CD8-positive, alpha-beta memory T cell (primary cell): ENCODE results near the gene PGAP6. TPM values are rescaled to one million over a fixed set of nuclear protein-coding genes. Genes with fewer than 3 reads are reported as not detected.

Experiments used
- CTCF ChIA-PET: fragments of 350-600 bp; sonication (Branson Sonifier 250); formaldehyde crosslinking; loops from one replicate; lab custom pipeline; 2021; ENCODE audit warnings: antibody characterized with exemption; lab: Charles Lee
- POLR2A ChIA-PET: fragments of 350-600 bp; sonication (Branson Sonifier 250); formaldehyde crosslinking; loops from one replicate; lab custom pipeline; 2021; ENCODE audit warnings: antibody characterized with exemption; lab: Charles Lee
- DNase-seq, 5 donors: peaks; one replicate each; pipeline versions ENCODE4 v3.0.0 to v3.0.0-alpha.2; 2020 to 2022; ENCODE audit warnings: mixed read lengths in 1 of 5
- H3K27ac ChIP-seq: one replicate; pipeline ENCODE4 v1.7.0; 2013; ENCODE audit warnings: low read depth, mild to moderate bottlenecking, low read length, moderate library complexity
- H3K27me3 ChIP-seq: 2 replicates; pipeline ENCODE4 v1.7.0; 2013; ENCODE audit warnings: low read length, mild to moderate bottlenecking; ENCODE audit not compliant: insufficient read depth, poor library complexity, severe bottlenecking
- H3K36me3 ChIP-seq: 2 replicates; pipeline ENCODE4 v1.7.0; 2013; ENCODE audit warnings: mild to moderate bottlenecking, low read length, moderate library complexity; ENCODE audit not compliant: insufficient read depth
- H3K4me1 ChIP-seq: 2 replicates; pipeline ENCODE4 v1.7.0; 2013; ENCODE audit warnings: mild to moderate bottlenecking, low read length, moderate library complexity; ENCODE audit not compliant: insufficient read depth
- H3K4me3 ChIP-seq: 2 replicates; pipeline ENCODE4 v1.7.0; 2013; ENCODE audit warnings: mild to moderate bottlenecking, low read length
- H3K9me3 ChIP-seq: 2 replicates; pipeline ENCODE4 v1.7.0; 2013; ENCODE audit warnings: mild to moderate bottlenecking, low read length
- H3K27ac Mint-ChIP-seq, 8 donors: one replicate each; pipeline ENCODE4 v1.8.0; 2020 to 2021; ENCODE audit warnings: mixed read lengths in 8 of 8, mild to moderate bottlenecking in 6 of 8, inconsistent platforms in 3 of 8, moderate library complexity in 3 of 8
- H3K27me3 Mint-ChIP-seq, 2 donors: one replicate each; pipeline ENCODE4 v1.8.0; 2020 to 2021; ENCODE audit warnings: mixed read lengths in 2 of 2, mild to moderate bottlenecking in 1 of 2, moderate library complexity in 1 of 2
- H3K36me3 Mint-ChIP-seq, 3 donors: one replicate each; pipeline ENCODE4 v1.8.0; 2020 to 2021; ENCODE audit warnings: mixed read lengths in 3 of 3, inconsistent platforms in 1 of 3, mild to moderate bottlenecking in 1 of 3
- H3K4me1 Mint-ChIP-seq, 3 donors: one replicate each; pipeline ENCODE4 v1.8.0; 2020 to 2021; ENCODE audit warnings: mixed read lengths in 3 of 3, inconsistent platforms in 1 of 3, mild to moderate bottlenecking in 1 of 3
- H3K4me3 Mint-ChIP-seq, 7 donors: one replicate each; pipeline ENCODE4 v1.8.0; 2020 to 2021; ENCODE audit warnings: mixed read lengths in 7 of 7, mild to moderate bottlenecking in 6 of 7, moderate library complexity in 4 of 7, inconsistent platforms in 2 of 7
- H3K9me3 Mint-ChIP-seq, 5 donors: one replicate each; pipeline ENCODE4 v1.8.0; 2020 to 2022; ENCODE audit warnings: mixed read lengths in 5 of 5, mild to moderate bottlenecking in 3 of 5, moderate library complexity in 2 of 5, inconsistent platforms in 1 of 5
- polyA plus RNA-seq: library from polyadenylated mRNA; unstranded; fragments of 300-500 nt; fragmentation: Illumina TruSeq; gene quantifications from one replicate; pipeline ENCODE4 v1.2.3, GENCODE V29; 2021
- total RNA-seq, 2 experiments: library from RNA; stranded (reverse); gene quantifications; one replicate each; pipeline ENCODE4 v1.2.3, GENCODE V29; 2021

The PGAP6 gene
- total and polyA plus RNA-seq, 3 experiments from 2014 or later = 23.1 to 36.2 (median 36.1) TPM

- H3K27me3 ChIP-seq = no peaks in the 10 kb centered on the region
- peak overlapping the region in 6 of 7 donors; percentile 83 to 96 (median 90) for H3K4me3 Mint-ChIP-seq
- no peak overlapping the region for H3K27ac ChIP-seq
- H3K4me1 Mint-ChIP-seq = peaks cover 7 to 21% (median 15%) of the 10 kb centered on the region in 3 donors
- peak overlapping the region in 7 of 8 donors; percentile 59 to 93 (median 90) for H3K27ac Mint-ChIP-seq
- no peak overlapping the region for H3K4me3 ChIP-seq
- CTCF ChIA-PET = interaction anchor here (0.6 to 1.4 kb wide), 4 partner anchors 9 to 264 kb away, joined by 3 to 7 read pairs (median 5); partner anchors contain the start of gene RAB11FIP3
- no peaks in the 10 kb centered on the region for H3K36me3 ChIP-seq
- H3K4me1 ChIP-seq = peaks cover 14% of the 10 kb centered on the region
- no peaks in the 10 kb centered on the region for H3K9me3 Mint-ChIP-seq
- no peaks in the 10 kb centered on the region for H3K9me3 ChIP-seq
- H3K36me3 Mint-ChIP-seq = peaks cover 0 to 65% (median 1%) of the 10 kb centered on the region in 3 donors
- POLR2A ChIA-PET = interaction anchor here (0.6 to 1.9 kb wide), 7 partner anchors 9 to 136 kb away, joined by 3 to 9 read pairs (median 4); partner anchors contain the start of genes AXIN1, DECR2 and FAM234A
- no peaks in the 10 kb centered on the region for H3K27me3 Mint-ChIP-seq
- DNase-seq = no peak
These were observed 10.7 kb downstream of the PGAP6 start for GRCh38 chr16:370979-371514.

- ChIA-PET CTCF (interaction anchor here (1.0 to 1.4 kb wide), 3 partner anchors 8 to 263 kb away, joined by 3 to 7 read pairs (median 7); partner anchors contain the start of gene RAB11FIP3), POLR2A (interaction anchor here (0.7 to 1.9 kb wide), 6 partner anchors 10 to 136 kb away, joined by 3 to 9 read pairs (median 4); partner anchors contain the start of genes AXIN1, DECR2 and FAM234A)
- Histone ChIP-seq H3K27me3 (no peaks in the 10 kb centered on the region), H3K4me3 (no peak within 1 kb of the TSS), H3K9me3 (no peaks in the 10 kb centered on the region), H3K36me3 (no peaks in the 10 kb centered on the region), H3K27ac (peak within 1 kb of the TSS; percentile 38), H3K4me1 (peaks cover 14% of the 10 kb centered on the region)
- DNase-seq = peak; percentile 86 to 95 (median 89)
- Mint-ChIP-seq H3K27me3 (no peaks in the 10 kb centered on the region), H3K36me3 (peaks cover 0 to 61% (median 1%) of the 10 kb centered on the region in 3 donors), H3K9me3 (no peaks in the 10 kb centered on the region), H3K4me3 (peak within 1 kb of the TSS; percentile 83 to 96 (median 89)), H3K4me1 (peaks cover 7 to 21% (median 15%) of the 10 kb centered on the region in 3 donors), H3K27ac (peak within 1 kb of the TSS; percentile 59 to 93 (median 90))
These were observed 11.3 kb downstream of the PGAP6 start, which contains the start of gene MRPL28 for GRCh38 chr16:370443-370842. TSS of gene MRPL28 (minus strand) at chr16:370538. CDS start at chr16:370218, 320 bp downstream.

GRCh38 chr16:369866-370436 lies 11.8 kb downstream of the PGAP6 start:
- Histone ChIP-seq H3K9me3 (no peaks in the 10 kb centered on the region), H3K27me3 (no peaks in the 10 kb centered on the region), H3K4me1 (peaks cover 14% of the 10 kb centered on the region), H3K36me3 (no peaks in the 10 kb centered on the region), H3K4me3 (no peak overlapping the region), H3K27ac (peak overlapping the region; percentile 38)
- H3K27me3 Mint-ChIP-seq = no peaks in the 10 kb centered on the region
- CTCF ChIA-PET = interaction anchor here (1.0 to 1.1 kb wide), 2 partner anchors 8 to 55 kb away, joined by 3 to 7 read pairs; partner anchors contain the start of gene RAB11FIP3
- H3K27ac Mint-ChIP-seq = peak overlapping the region in 4 of 8 donors; percentile 19 to 79 (median 55)
- POLR2A ChIA-PET = interaction anchor here (0.7 to 1.9 kb wide), 6 partner anchors 10 to 135 kb away, joined by 3 to 9 read pairs (median 4); partner anchors contain the start of genes AXIN1, DECR2 and FAM234A
- peak overlapping the region in 6 of 7 donors; percentile 65 to 86 (median 80) for H3K4me3 Mint-ChIP-seq
- H3K4me1 Mint-ChIP-seq = peaks cover 7 to 21% (median 15%) of the 10 kb centered on the region in 3 donors
- no peaks in the 10 kb centered on the region for H3K9me3 Mint-ChIP-seq
- DNase-seq = no peak
- peaks cover 0 to 59% (median 1%) of the 10 kb centered on the region in 3 donors for H3K36me3 Mint-ChIP-seq

GRCh38 chr16:369275-369865 lies 12.4 kb downstream of the PGAP6 start:
- no peak overlapping the region for H3K4me3 ChIP-seq
- peak overlapping the region in 5 of 8 donors; percentile 19 to 70 (median 51) for H3K27ac Mint-ChIP-seq
- CTCF ChIA-PET = no interaction called here

GRCh38 chr16:368388-369158 lies 13.2 kb downstream of the PGAP6 start:
- POLR2A ChIA-PET = interaction anchor here (0.9 to 1.0 kb wide), 2 partner anchors 14 to 134 kb away, joined by 3 read pairs; partner anchors contain the start of gene FAM234A

More at GRCh38 chr16:369275-369865, 12.4 kb downstream of the PGAP6 start:
- DNase-seq = no peak
- Mint-ChIP-seq H3K4me3 (peak overlapping the region; percentile 62 to 85 (median 71)), H3K4me1 (peaks cover 7 to 21% (median 15%) of the 10 kb centered on the region in 3 donors), H3K27me3 (no peaks in the 10 kb centered on the region), H3K9me3 (no peaks in the 10 kb centered on the region), H3K36me3 (peaks cover 0 to 55% (median 1%) of the 10 kb centered on the region in 3 donors)
- H3K27me3 ChIP-seq = no peaks in the 10 kb centered on the region
- H3K36me3 ChIP-seq = no peaks in the 10 kb centered on the region
- peak overlapping the region; percentile 38 for H3K27ac ChIP-seq
- H3K4me1 ChIP-seq = peaks cover 14% of the 10 kb centered on the region
- no peaks in the 10 kb centered on the region for H3K9me3 ChIP-seq
- POLR2A ChIA-PET = interaction anchor here (0.9 to 1.9 kb wide), 3 partner anchors 11 to 135 kb away, joined by 3 to 9 read pairs (median 3); partner anchors contain the start of gene FAM234A

GRCh38 chr16:367333-367903 lies 14.4 kb downstream of the PGAP6 start:
- POLR2A ChIA-PET = no interaction called here
- CTCF ChIA-PET = interaction anchor here (1.0 kb wide), 1 partner anchor 13 kb away, joined by 3 read pairs; no protein-coding TSS in a partner anchor
- H3K36me3 Mint-ChIP-seq = peaks cover 0 to 41% (median 1%) of the 10 kb centered on the region in 3 donors

More at GRCh38 chr16:368388-369158, 13.2 kb downstream of the PGAP6 start:
- peaks cover 0 to under 1% of the 10 kb centered on the region in 2 donors for H3K27me3 Mint-ChIP-seq
- H3K4me3 Mint-ChIP-seq = peak overlapping the region in 2 of 7 donors; percentile 32 to 76
- no peaks in the 10 kb centered on the region for H3K9me3 Mint-ChIP-seq
- no peaks in the 10 kb centered on the region for H3K27me3 ChIP-seq
- H3K27ac ChIP-seq = no peak overlapping the region
- H3K4me1 ChIP-seq = peaks cover 14% of the 10 kb centered on the region
- peaks cover 7 to 21% (median 15%) of the 10 kb centered on the region in 3 donors for H3K4me1 Mint-ChIP-seq
- DNase-seq = no peak
- H3K4me3 ChIP-seq = no peak overlapping the region
- CTCF ChIA-PET = no interaction called here
- no peaks in the 10 kb centered on the region for H3K9me3 ChIP-seq
- H3K36me3 ChIP-seq = no peaks in the 10 kb centered on the region
- H3K36me3 Mint-ChIP-seq = peaks cover 0 to 50% (median 1%) of the 10 kb centered on the region in 3 donors
- no peak overlapping the region for H3K27ac Mint-ChIP-seq

More at GRCh38 chr16:367333-367903, 14.4 kb downstream of the PGAP6 start:
- peaks cover 0 to 3% of the 10 kb centered on the region in 2 donors for H3K27me3 Mint-ChIP-seq
- Histone ChIP-seq H3K4me1 (peaks cover 14% of the 10 kb centered on the region), H3K36me3 (no peaks in the 10 kb centered on the region), H3K9me3 (no peaks in the 10 kb centered on the region), H3K27ac (no peak overlapping the region), H3K27me3 (no peaks in the 10 kb centered on the region), H3K4me3 (no peak overlapping the region)
- no peaks in the 10 kb centered on the region for H3K9me3 Mint-ChIP-seq
- H3K27ac Mint-ChIP-seq = no peak overlapping the region
- peak overlapping the region in 2 of 7 donors; percentile 32 to 81 for H3K4me3 Mint-ChIP-seq
- peaks cover 7 to 21% (median 15%) of the 10 kb centered on the region in 3 donors for H3K4me1 Mint-ChIP-seq
- DNase-seq = no peak
